Keratinocyte (primary cell): ENCODE data around the gene MAML1.

Experiments
- EZH2 ChIP-seq: IDR thresholded peaks from one replicate; pipeline ENCODE4 v1.6.1; 2012; ENCODE audit warnings: inconsistent platforms, mild to moderate bottlenecking, low read length, moderate library complexity
- TF ChIP-seq, protein P1 (sequence below), 3 experiments: IDR thresholded peaks in 1 of 3; conservative IDR thresholded peaks in 1 of 3; optimal IDR thresholded peaks in 1 of 3; 2 replicates in 2 of 3; 3 replicates in 1 of 3; pipeline versions ENCODE3 to v1.5.1; 2011; ENCODE audit warnings: low read length in 3 of 3, mild to moderate bottlenecking in 3 of 3, moderate library complexity in 2 of 3, control low read depth in 1 of 3, inconsistent platforms in 1 of 3; ENCODE audit not compliant: insufficient read depth in 2 of 3; ENCODE audit errors: extremely low read depth in 1 of 3

DNA sequence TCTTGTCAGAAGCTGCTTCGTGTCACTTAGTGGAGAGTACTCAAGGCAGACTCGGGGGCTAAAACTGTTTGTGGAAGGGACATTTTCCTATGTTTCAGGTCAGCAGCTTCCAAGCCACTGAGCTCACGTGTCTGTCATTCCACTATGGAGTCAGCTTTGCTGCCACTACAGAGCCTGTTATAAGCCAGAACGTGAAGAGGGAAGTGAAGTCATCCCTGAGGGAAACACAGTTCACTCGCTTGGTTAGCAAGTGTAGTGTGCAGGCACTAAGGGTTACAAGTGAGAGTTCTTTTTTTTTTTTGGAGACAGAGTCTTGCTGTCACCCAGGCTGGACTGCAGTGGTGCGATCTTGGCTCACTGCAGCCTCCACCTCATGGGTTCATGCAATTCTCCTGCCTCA lies 36.6 kb downstream of the MAML1 start:
- TF ChIP-seq EZH2 = no peak
- TF ChIP-seq, protein P1, sequence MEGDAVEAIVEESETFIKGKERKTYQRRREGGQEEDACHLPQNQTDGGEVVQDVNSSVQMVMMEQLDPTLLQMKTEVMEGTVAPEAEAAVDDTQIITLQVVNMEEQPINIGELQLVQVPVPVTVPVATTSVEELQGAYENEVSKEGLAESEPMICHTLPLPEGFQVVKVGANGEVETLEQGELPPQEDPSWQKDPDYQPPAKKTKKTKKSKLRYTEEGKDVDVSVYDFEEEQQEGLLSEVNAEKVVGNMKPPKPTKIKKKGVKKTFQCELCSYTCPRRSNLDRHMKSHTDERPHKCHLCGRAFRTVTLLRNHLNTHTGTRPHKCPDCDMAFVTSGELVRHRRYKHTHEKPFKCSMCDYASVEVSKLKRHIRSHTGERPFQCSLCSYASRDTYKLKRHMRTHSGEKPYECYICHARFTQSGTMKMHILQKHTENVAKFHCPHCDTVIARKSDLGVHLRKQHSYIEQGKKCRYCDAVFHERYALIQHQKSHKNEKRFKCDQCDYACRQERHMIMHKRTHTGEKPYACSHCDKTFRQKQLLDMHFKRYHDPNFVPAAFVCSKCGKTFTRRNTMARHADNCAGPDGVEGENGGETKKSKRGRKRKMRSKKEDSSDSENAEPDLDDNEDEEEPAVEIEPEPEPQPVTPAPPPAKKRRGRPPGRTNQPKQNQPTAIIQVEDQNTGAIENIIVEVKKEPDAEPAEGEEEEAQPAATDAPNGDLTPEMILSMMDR (optimal IDR thresholded peaks at IDR 0.05 in 1 of 3, IDR thresholded peaks at IDR 0.05 in 1 of 3, conservative IDR thresholded peaks at IDR 0.05 in 1 of 3; ENCODE audit: extremely low read depth in 1 of 3, insufficient read depth in 2 of 3, low read length in 3 of 3) = no peak
